ENCODE measurements around the gene CLN3. TPM values are rescaled to one million over a fixed set of nuclear protein-coding genes. Genes with fewer than 3 reads are reported as not detected.

Gene CLN3
- total RNA-seq (ENCODE audit: low replicate concordance): 8.0 and 10.1 TPM in 2 replicates

GRCh38 chr16:28491970-28492474, at the start of gene CLN3:
Gene CLN3 (minus strand): TSS chr16:28492074. CDS start chr16:28491759, 315 bp downstream.

GRCh38 chr16:28538733-28539596, 47.1 kb upstream of the CLN3 start, which contains the start of gene NUPR1:
Gene NUPR1 (minus strand): TSS chr16:28538974. CDS start chr16:28538907, 67 bp downstream.

GRCh38 chr16:28494121-28494851, 2.4 kb upstream of the CLN3 start, which contains the start of gene APOBR:
Gene APOBR (plus strand): TSS chr16:28494643. CDS start chr16:28494682, 39 bp downstream.

Other genes starting within 250 kb of the CLN3 start
- under 0.01 TPM in 1 of 2 replicates, not detected in the other for gene SBK1, start 199.5 kb downstream of the CLN3 start, total RNA-seq (ENCODE audit: low replicate concordance)
- 0.30 TPM in 1 of 2 replicates, not detected in the other for gene NPIPB6, start 128.6 kb downstream of the CLN3 start, total RNA-seq (ENCODE audit: low replicate concordance)
- 64.8 and 144 TPM in 2 replicates for gene EIF3CL, start 88.2 kb downstream of the CLN3 start, total RNA-seq (ENCODE audit: low replicate concordance)
- not detected in 2 replicates for gene NPIPB7, start 19.7 kb downstream of the CLN3 start, total RNA-seq (ENCODE audit: low replicate concordance)
- not detected in 2 replicates for gene APOBR, start 2.6 kb upstream of the CLN3 start, total RNA-seq (ENCODE audit: low replicate concordance)
- not detected in 2 replicates for gene IL27, start 14.8 kb upstream of the CLN3 start, total RNA-seq (ENCODE audit: low replicate concordance)
- gene NUPR1, start 46.9 kb upstream of the CLN3 start, total RNA-seq (ENCODE audit: low replicate concordance): 43.7 and 74.9 TPM in 2 replicates
- 7.7 and 7.8 TPM in 2 replicates for gene SGF29, start 61.8 kb upstream of the CLN3 start, total RNA-seq (ENCODE audit: low replicate concordance)
- 0.23 TPM in 1 of 2 replicates, not detected in the other for gene SULT1A2, start 105.0 kb upstream of the CLN3 start, total RNA-seq (ENCODE audit: low replicate concordance)
- gene SULT1A1, start 118.0 kb upstream of the CLN3 start, total RNA-seq (ENCODE audit: low replicate concordance): 5.0 and 12.9 TPM in 2 replicates
- gene NPIPB8, start 146.0 kb upstream of the CLN3 start, total RNA-seq (ENCODE audit: low replicate concordance): not detected in 2 replicates
- gene EIF3C, start 219.4 kb upstream of the CLN3 start, total RNA-seq (ENCODE audit: low replicate concordance): 158 and 350 TPM in 2 replicates